Hematopoietic multipotent progenitor cell treated with erythropoietin and hydrocortisone succinate and interleukin-3 and kit ligand, for 15 days (in vitro differentiated cells): ENCODE measurements around the gene KEAP1.
A peak's percentile ranks its signal among the peaks of the same experiment; 100 is the strongest.
"Not testable (repeated sequence)": the region's sequence is repeated elsewhere in the genome, so short reads cannot be mapped to it uniquely, and the experiment has no call there.

Source experiments
- DNase-seq: peaks from one replicate; pipeline ENCODE4 v3.0.0-alpha.2; 2015; ENCODE audit warnings: low spot score

KEAP1 gene

GRCh38 chr19:10503002-10503789 lies at the start of gene KEAP1:
KEAP1 (minus strand) TSS chr19:10503356; CDS start chr19:10500033, 3,323 bp downstream.
- peak; percentile 42 for DNase-seq

GRCh38 chr19:10552510-10553053 lies 49.4 kb upstream of the KEAP1 start:
- no peak for DNase-seq

GRCh38 chr19:10551698-10552301 lies 48.6 kb upstream of the KEAP1 start:
- peak; percentile 53 for DNase-seq

GRCh38 chr19:10551006-10551405 lies 47.9 kb upstream of the KEAP1 start:
- not testable (repeated sequence) for DNase-seq

- no peak for DNase-seq
Measured at GRCh38 chr19:10550336-10550735, 47.2 kb upstream of the KEAP1 start.

GRCh38 chr19:10549733-10550132 lies 46.6 kb upstream of the KEAP1 start:
- no peak for DNase-seq

GRCh38 chr19:10548746-10549276 lies 45.7 kb upstream of the KEAP1 start:
- no peak for DNase-seq

GRCh38 chr19:10546817-10547216 lies 43.7 kb upstream of the KEAP1 start:
- no peak for DNase-seq

GRCh38 chr19:10544753-10545251 lies 41.6 kb upstream of the KEAP1 start:
- no peak for DNase-seq

- peak; percentile 63 for DNase-seq
Measured at GRCh38 chr19:10544242-10544752, 41.1 kb upstream of the KEAP1 start.

GRCh38 chr19:10543420-10544241 lies 40.5 kb upstream of the KEAP1 start, which contains the start of gene ATG4D:
ATG4D (plus strand) TSS chr19:10543904; CDS start chr19:10544091, 187 bp downstream.
- peak; percentile 97 for DNase-seq

- DNase-seq, result no peak
Measured at GRCh38 chr19:10543059-10543419, 39.9 kb upstream of the KEAP1 start.

GRCh38 chr19:10539016-10539415 lies 35.9 kb upstream of the KEAP1 start:
- DNase-seq, result not testable (repeated sequence)

- DNase-seq, result no peak
Measured at GRCh38 chr19:10538204-10538983, 35.2 kb upstream of the KEAP1 start.

GRCh38 chr19:10537668-10538067 lies 34.5 kb upstream of the KEAP1 start:
- DNase-seq, result no peak

- DNase-seq, result no peak
Measured at GRCh38 chr19:10535613-10536012, 32.5 kb upstream of the KEAP1 start.

- no peak for DNase-seq
Measured at GRCh38 chr19:10533646-10534386, 30.7 kb upstream of the KEAP1 start.

- no peak for DNase-seq
Measured at GRCh38 chr19:10532457-10532856, 29.3 kb upstream of the KEAP1 start.

GRCh38 chr19:10526887-10527286 lies 23.7 kb upstream of the KEAP1 start:
- not testable (repeated sequence) for DNase-seq

- no peak for DNase-seq
Measured at GRCh38 chr19:10525636-10526035, 22.5 kb upstream of the KEAP1 start.
